HepG2 (cell line): ENCODE data around the gene BTG1. TPM values are rescaled to one million over a fixed set of nuclear protein-coding genes. Genes with fewer than 3 reads are reported as not detected.

Source experiments
- ATAC-seq: fragments of 200-7000 bp; cut with Tn5 transposase; 3 replicates; pipeline ENCODE4 v1.9.1; 2020; ENCODE audit warnings: mild to moderate bottlenecking, moderate library complexity
- BruUV-seq: library from RNA; stranded (reverse); fragments of 400-500 nt; replicated peaks from 2 replicates; lab custom pipeline; 2021; lab: Mats Ljungman, UMichigan
- CTCF ChIA-PET: fragments of 300-600 bp; formaldehyde crosslinking; extraction: SDS; loops from one replicate; lab custom pipeline; 2021; ENCODE audit warnings: low total read pairs, inconsistent platforms, low intra/inter-chr PET ratio; lab: Yijun Ruan, JAX
- POLR2A ChIA-PET: fragments of 350-600 bp; sonication (Branson Sonifier 250); formaldehyde crosslinking; loops from one replicate; lab custom pipeline; 2020; ENCODE audit warnings: antibody characterized with exemption, inconsistent platforms; lab: Yijun Ruan, JAX
- DNase-seq: peaks from one replicate; pipeline ENCODE4 v3.0.0-alpha.2; 2015; ENCODE audit warnings: low spot score
- FAIRE-seq: peaks from 3 replicates; lab custom pipeline; 2011; peaks lifted over from hg19 to GRCh38; lab: Jason Lieb, UNC
- H2AFZ ChIP-seq: one replicate; pipeline ENCODE4 v1.6.1; 2011; ENCODE audit warnings: low read length, inconsistent platforms
- H3K27ac ChIP-seq: fragments of 300-600 bp; 3 replicates; pipeline ENCODE4 v1.8.0; 2011; ENCODE audit warnings: mixed run types, mild to moderate bottlenecking, mixed read lengths, low read length, inconsistent platforms; ENCODE audit not compliant: insufficient read depth; ENCODE audit errors: extremely low read length
- H3K27me3 ChIP-seq, 2 experiments: fragments of 200-600 bp in 1 of 2; 2 replicates in 1 of 2; 3 replicates in 1 of 2; pipeline versions ENCODE4 v1.6.0 to v1.8.0; 2011; ENCODE audit warnings: low read length in 2 of 2, mild to moderate bottlenecking in 2 of 2, moderate library complexity in 2 of 2, inconsistent platforms in 1 of 2; ENCODE audit not compliant: insufficient read depth in 2 of 2, control insufficient read depth in 1 of 2
- H3K36me3 ChIP-seq, 2 experiments: fragments of 200-600 bp in 1 of 2; replicated peaks in 1 of 2; 2 replicates in 1 of 2; 3 replicates in 1 of 2; pipeline versions ENCODE4 v1.5.1 to v1.8.0; 2011; ENCODE audit warnings: low read length in 2 of 2, inconsistent platforms in 1 of 2; ENCODE audit not compliant: insufficient read depth in 2 of 2, control insufficient read depth in 1 of 2
- H3K4me1 ChIP-seq: 2 replicates; pipeline ENCODE4 v1.5.1; 2012; ENCODE audit warnings: low read length, inconsistent platforms; ENCODE audit not compliant: insufficient read depth
- H3K4me2 ChIP-seq: 2 replicates; pipeline ENCODE4 v1.6.0; 2011; ENCODE audit warnings: low read depth, low read length, inconsistent platforms
- H3K4me3 ChIP-seq, 3 experiments: fragments of 200-600 bp in 1 of 3; sonication (generic), shearing (Covaris generic) in 1 of 3; replicated peaks in 1 of 3; 2 replicates each; pipeline ENCODE4 v1.5.1; 2011 to 2016; ENCODE audit warnings: low read length in 3 of 3, inconsistent platforms in 2 of 3, low read depth in 2 of 3, mild to moderate bottlenecking in 2 of 3, control low read depth in 1 of 3, mixed read lengths in 1 of 3; ENCODE audit not compliant: insufficient read depth in 1 of 3
- H3K79me2 ChIP-seq: one replicate; pipeline ENCODE4 v1.6.1; 2011; ENCODE audit warnings: low read length, inconsistent platforms; ENCODE audit not compliant: insufficient read depth
- H3K9ac ChIP-seq: 2 replicates; pipeline ENCODE4 v1.6.0; 2011; ENCODE audit warnings: mild to moderate bottlenecking, low read depth, low read length, inconsistent platforms; ENCODE audit not compliant: insufficient read depth
- H3K9me3 ChIP-seq: 2 replicates; pipeline ENCODE4 v1.5.1; 2012; ENCODE audit warnings: mild to moderate bottlenecking, low read length
- H4K20me1 ChIP-seq: 2 replicates; pipeline ENCODE4 v1.6.0; 2011; ENCODE audit warnings: inconsistent platforms, mild to moderate bottlenecking, low read length, moderate library complexity; ENCODE audit not compliant: insufficient read depth
- GLI4 ChIP-seq: sonication (generic); formaldehyde crosslinking; IDR thresholded peaks from 2 replicates; pipeline ENCODE4 v1.5.1; 2020; ENCODE audit warnings: missing genetic modification reagents, mild to moderate bottlenecking, moderate library complexity, borderline replicate concordance
- JUN ChIP-seq: sonication (generic); formaldehyde crosslinking; IDR thresholded peaks from 2 replicates; pipeline ENCODE4 v1.4.0; 2020; ENCODE audit warnings: mild to moderate bottlenecking, missing genetic modification reagents
- MED13 ChIP-seq: sonication (generic); formaldehyde crosslinking; IDR thresholded peaks from 2 replicates; pipeline ENCODE4 v1.5.0; 2020; ENCODE audit warnings: missing genetic modification reagents
- MYPOP ChIP-seq: sonication (generic); formaldehyde crosslinking; IDR thresholded peaks from 2 replicates; pipeline ENCODE4 v1.8.1; 2023; ENCODE audit warnings: mild to moderate bottlenecking, moderate library complexity, missing genetic modification reagents
- ZNF260 ChIP-seq: sonication (generic); formaldehyde crosslinking; IDR thresholded peaks from 2 replicates; pipeline ENCODE4 v1.4.0; 2020; ENCODE audit warnings: missing genetic modification reagents, low read depth, mild to moderate bottlenecking, borderline replicate concordance
- ZNF350 ChIP-seq: sonication (generic); formaldehyde crosslinking; IDR thresholded peaks from 2 replicates; pipeline ENCODE4 v1.4.0; 2020; ENCODE audit warnings: mild to moderate bottlenecking, low read depth, missing genetic modification reagents, borderline replicate concordance
- ZNF432 ChIP-seq: sonication (generic); formaldehyde crosslinking; IDR thresholded peaks from 2 replicates; pipeline ENCODE4 v1.5.0; 2020; ENCODE audit warnings: missing genetic modification reagents, mild to moderate bottlenecking, borderline replicate concordance
- ZNF660 ChIP-seq: sonication (generic); formaldehyde crosslinking; IDR thresholded peaks from 2 replicates; pipeline ENCODE4 v1.5.1; 2020; ENCODE audit warnings: mild to moderate bottlenecking, low read depth, missing genetic modification reagents, borderline replicate concordance
- ZNF687 ChIP-seq: sonication (generic); formaldehyde crosslinking; IDR thresholded peaks from 2 replicates; pipeline ENCODE4 v1.5.1; 2020; ENCODE audit warnings: mild to moderate bottlenecking, missing genetic modification reagents, moderate library complexity
- in situ Hi-C: cut with HindIII; loops from 2 replicates; pipeline ENCODE4 v1.10.0; 2017; ENCODE audit warnings: low pct_unique_long_range_greater_than_20kb; ENCODE audit not compliant: extremely low pct_ligation_motif_present
- intact Hi-C: fragments of 100-400 bp; cut with micrococcal nuclease; formaldehyde crosslinking; loops from one replicate; pipeline ENCODE4 v1.10.0; 2022; ENCODE audit not compliant: unreplicated experiment
- polyA plus RNA-seq, 8 experiments: library from polyadenylated mRNA; depleted of rRNA in 3 of 8; stranded (reverse) in 7 of 8; unstranded in 1 of 8; fragments of >200 nt; fragmentation: Illumina TruSeq in 4 of 8; extraction: Trizol in 4 of 8; gene quantifications; 2 replicates each; pipeline versions ENCODE4 v1.2.1 to v1.2.3, GENCODE V29; 2011 to 2016; ENCODE audit warnings: low read depth in 4 of 8, missing spikeins in 1 of 8, mixed read lengths in 1 of 8; ENCODE audit not compliant: insufficient read depth in 1 of 8
- total RNA-seq, 5 experiments: library from RNA; depleted of rRNA; stranded (reverse); fragments of >200 nt; fragmentation: Illumina TruSeq; extraction: Trizol; gene quantifications; 2 replicates each; pipeline ENCODE4 v1.2.3, GENCODE V29; 2016; ENCODE audit warnings: low read depth in 1 of 5

The BTG1 gene
- total and polyA plus RNA-seq, 2 of the 13 experiments (the other 11 are each of a cell fraction or from before 2014, with no cell fraction given) = 7.5 to 16.7 TPM

- no peaks in the 10 kb centered on the region for H3K27me3 ChIP-seq
- H3K4me1 ChIP-seq = peaks cover 27% of the 10 kb centered on the region
- no peak overlapping the region for H3K9ac ChIP-seq
- no peak overlapping the region for H3K4me3 ChIP-seq
- in situ Hi-C loops = no loop called here
- DNase-seq = no peak
- ATAC-seq = no peak
- no peaks in the 10 kb centered on the region for H4K20me1 ChIP-seq
- no peaks in the 10 kb centered on the region for H3K36me3 ChIP-seq
- intact Hi-C loops = no loop called here
- no peak overlapping the region for H2AFZ ChIP-seq
- no peak overlapping the region for H3K27ac ChIP-seq
- POLR2A ChIA-PET = no interaction called here
- no peak overlapping the region for H3K4me2 ChIP-seq
- TF ChIP-seq ZNF350 (CRISPR knock-in tag) (no peak), ZNF260 (no peak), MYPOP (CRISPR knock-in tag) (no peak), ZNF432 (CRISPR knock-in tag) (no peak), GLI4 (no peak), MED13 (no peak), ZNF660 (CRISPR knock-in tag) (no peak), ZNF687 (CRISPR knock-in tag) (no peak), JUN (CRISPR knock-in tag) (no peak)
- no peaks in the 10 kb centered on the region for H3K79me2 ChIP-seq
- BruUV-seq = no TSS peak
- H3K9me3 ChIP-seq = no peaks in the 10 kb centered on the region
- CTCF ChIA-PET = no interaction called here
- no peak for FAIRE-seq
Observed at GRCh38 chr12:92121826-92122225, 23.8 kb downstream of the BTG1 start.
